Sigmoid colon (tissue), 7 donors: ENCODE results near the gene NRSN2. TPM values are rescaled to one million over a fixed set of nuclear protein-coding genes. Genes with fewer than 3 reads are reported as not detected.
"Not testable (repeated sequence)": the region's sequence is repeated elsewhere in the genome, so short reads cannot be mapped to it uniquely, and the experiment has no call there.

Experiments
- DNase-seq: peaks from one replicate; pipeline ENCODE4 v3.0.0-alpha.2; 2019
- H3K27ac ChIP-seq, 4 donors: fragments of 200-600 bp; sonication (generic); one replicate each; pipeline ENCODE4 v1.5.1; 2016 to 2019; ENCODE audit warnings: mild to moderate bottlenecking in 1 of 4
- H3K27me3 ChIP-seq, 3 donors: fragments of 200-600 bp; sonication (generic); one replicate each; pipeline ENCODE4 v1.5.1; 2019; ENCODE audit warnings: mild to moderate bottlenecking in 1 of 3
- H3K36me3 ChIP-seq, 4 donors: fragments of 200-600 bp; sonication (generic); one replicate each; pipeline ENCODE4 v1.5.1; 2016 to 2019
- H3K4me1 ChIP-seq, 4 donors: fragments of 200-600 bp; sonication (generic); one replicate each; pipeline ENCODE4 v1.5.1; 2017 to 2019
- H3K4me3 ChIP-seq, 4 donors: fragments of 200-600 bp; sonication (generic); one replicate each; pipeline ENCODE4 v1.5.1; 2017 to 2019; ENCODE audit warnings: mild to moderate bottlenecking in 2 of 4, moderate library complexity in 1 of 4
- H3K9me3 ChIP-seq, 4 donors: fragments of 200-600 bp in 3 of 4; sonication (generic) in 3 of 4; one replicate each; pipeline versions ENCODE4 v1.5.1 to v1.6.1; 2013 to 2019
- EP300 ChIP-seq, 4 donors: sonication (generic); formaldehyde crosslinking; IDR thresholded peaks; one replicate each; pipeline ENCODE4 v1.6.1; 2017; ENCODE audit warnings: antibody characterized with exemption in 4 of 4
- POLR2A ChIP-seq, 2 donors: fragments of 450-650 bp; IDR thresholded peaks; one replicate each; pipeline ENCODE4 v1.6.1; 2016; ENCODE audit warnings: antibody characterized with exemption in 2 of 2, mild to moderate bottlenecking in 2 of 2, moderate library complexity in 2 of 2
- POLR2AphosphoS5 ChIP-seq, 4 donors: sonication (generic); formaldehyde crosslinking; IDR thresholded peaks; one replicate each; pipeline ENCODE4 v1.6.1; 2017; ENCODE audit warnings: antibody characterized with exemption in 4 of 4
- WGBS, 2 donors: extraction: QIAGEN DNeasy Blood & Tissue Kit; methylation state at CpG; one replicate each; pipeline ENCODE4 v1.1.7; 2013; 5-methylcytosine and 5-hydroxymethylcytosine counted together
- intact Hi-C: fragments of 100-400 bp; cut with DNase I; formaldehyde crosslinking; loops from one replicate; pipeline ENCODE4 v1.15.1; 2023
- polyA plus RNA-seq, 3 donors: library from polyadenylated mRNA; stranded (reverse); fragments of 200-250 nt; gene quantifications; one replicate each; pipeline ENCODE4 v1.2.3, GENCODE V29; 2013
- total RNA-seq, 4 donors: library from RNA; depleted of rRNA; stranded (reverse); fragments of >200 nt; gene quantifications; one replicate each; pipeline ENCODE4 v1.1.0, GENCODE V29; 2016
- TF ChIP-seq, protein P1 (sequence below), 4 experiments: fragments of 450-650 bp in 3 of 4; fragments of 200-600 bp in 1 of 4; IDR thresholded peaks; one replicate each; pipeline ENCODE4 v1.5.1; 2016 to 2019; ENCODE audit warnings: antibody characterized with exemption in 4 of 4, mild to moderate bottlenecking in 3 of 4, moderate library complexity in 2 of 4
- donor health status: healthy with polysubstance abuse.
- donor health status: Bipolar disorder and iron deficiency.
- donor health status: healthy.

Gene NRSN2
- total and polyA plus RNA-seq, 7 donors, result 2.3 to 34.3 (median 23.2) TPM

DNA sequence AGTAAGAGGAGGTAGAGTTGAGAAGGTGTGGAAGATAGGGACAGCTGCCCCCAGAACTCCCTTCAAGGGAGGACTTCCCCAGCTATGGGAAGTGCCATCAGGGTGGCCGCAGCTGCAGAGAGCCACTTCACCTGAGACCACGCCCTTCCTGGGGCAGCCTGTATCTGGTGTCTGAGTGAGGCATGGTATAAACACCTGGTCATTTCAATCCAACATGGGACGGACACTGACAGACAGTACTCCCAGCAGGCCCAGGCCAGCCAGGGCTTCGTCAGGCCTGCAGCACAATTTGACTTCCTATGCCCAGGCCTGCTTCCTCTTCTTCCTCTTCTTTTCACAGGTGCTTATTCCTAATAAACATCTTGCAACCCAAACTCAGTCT, 17.1 kb upstream of the NRSN2 start:
- no peak for DNase-seq
- H3K27me3 ChIP-seq, result no peaks in the 10 kb centered on the region
- peaks cover 0 to 45% (median 37%) of the 10 kb centered on the region in 4 donors for H3K4me1 ChIP-seq
- peak overlapping the region in 3 of 4 donors; percentile 29 to 96 (median 90) for H3K27ac ChIP-seq
- no peak overlapping the region for H3K4me3 ChIP-seq
- intact Hi-C loops, result loop anchor here (2.0 kb wide), 1 partner anchor 63 kb away; no protein-coding TSS in a partner anchor
- TF ChIP-seq POLR2AphosphoS5 (IDR thresholded peaks at IDR 0.05) (no peak), EP300 (IDR thresholded peaks at IDR 0.05) (no peak), POLR2A (IDR thresholded peaks at IDR 0.05) (no peak)
- TF ChIP-seq, protein P1, sequence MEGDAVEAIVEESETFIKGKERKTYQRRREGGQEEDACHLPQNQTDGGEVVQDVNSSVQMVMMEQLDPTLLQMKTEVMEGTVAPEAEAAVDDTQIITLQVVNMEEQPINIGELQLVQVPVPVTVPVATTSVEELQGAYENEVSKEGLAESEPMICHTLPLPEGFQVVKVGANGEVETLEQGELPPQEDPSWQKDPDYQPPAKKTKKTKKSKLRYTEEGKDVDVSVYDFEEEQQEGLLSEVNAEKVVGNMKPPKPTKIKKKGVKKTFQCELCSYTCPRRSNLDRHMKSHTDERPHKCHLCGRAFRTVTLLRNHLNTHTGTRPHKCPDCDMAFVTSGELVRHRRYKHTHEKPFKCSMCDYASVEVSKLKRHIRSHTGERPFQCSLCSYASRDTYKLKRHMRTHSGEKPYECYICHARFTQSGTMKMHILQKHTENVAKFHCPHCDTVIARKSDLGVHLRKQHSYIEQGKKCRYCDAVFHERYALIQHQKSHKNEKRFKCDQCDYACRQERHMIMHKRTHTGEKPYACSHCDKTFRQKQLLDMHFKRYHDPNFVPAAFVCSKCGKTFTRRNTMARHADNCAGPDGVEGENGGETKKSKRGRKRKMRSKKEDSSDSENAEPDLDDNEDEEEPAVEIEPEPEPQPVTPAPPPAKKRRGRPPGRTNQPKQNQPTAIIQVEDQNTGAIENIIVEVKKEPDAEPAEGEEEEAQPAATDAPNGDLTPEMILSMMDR (IDR thresholded peaks at IDR 0.05), result no peak
- H3K9me3 ChIP-seq, result no peaks in the 10 kb centered on the region
- H3K36me3 ChIP-seq, result peaks cover 0 to 9% (median 0%) of the 10 kb centered on the region in 4 donors
- WGBS, 2 donors, result 41 to 71% methylated on average over 4 of the region's 4 CpGs

DNA sequence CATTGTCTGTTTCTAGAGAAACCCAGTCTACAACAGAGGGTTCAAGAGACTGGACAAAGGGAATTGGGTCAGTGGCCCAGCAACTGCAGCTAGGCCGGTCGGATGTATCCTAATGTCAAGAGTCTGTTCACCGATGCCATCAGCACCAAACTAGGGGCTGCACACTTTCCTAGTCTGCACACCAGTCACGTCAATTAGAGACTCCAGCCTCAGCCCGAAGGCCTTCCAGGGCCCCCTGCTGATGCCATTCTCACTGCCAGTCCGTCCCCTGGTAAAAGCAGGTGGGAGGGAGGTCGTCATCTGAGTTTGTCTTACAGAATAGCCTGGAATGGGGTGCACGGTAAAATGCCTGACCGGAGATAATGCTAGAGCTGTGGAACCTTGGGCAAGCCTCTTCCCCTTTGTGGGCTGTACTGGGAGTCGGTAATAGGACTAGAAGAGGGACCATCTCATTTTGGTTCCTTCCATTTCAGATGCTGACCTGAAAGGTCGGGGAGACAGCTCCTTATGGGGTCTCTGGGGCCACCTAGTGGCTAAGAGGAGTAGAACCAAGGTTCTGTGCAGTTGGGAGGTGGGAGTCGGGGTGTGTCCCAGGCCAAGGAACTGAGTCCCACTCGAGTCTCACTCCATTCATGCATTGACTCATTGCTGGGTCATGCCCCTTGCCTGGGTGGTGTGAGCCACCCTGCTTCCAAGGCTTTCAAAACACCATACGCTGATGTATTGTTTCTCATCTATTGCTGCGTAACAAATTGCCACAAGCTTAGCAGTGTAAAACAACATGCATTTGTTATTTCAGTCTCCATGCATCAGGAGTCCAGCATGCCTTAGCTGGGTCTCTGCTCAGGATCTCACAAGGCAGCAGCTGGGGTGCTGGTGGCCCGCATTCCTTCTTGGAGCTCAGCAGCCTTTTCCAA, 16.4 kb upstream of the NRSN2 start:
- WGBS, 2 donors, result 54 to 59% methylated on average over 16 of the region's 16 CpGs
- Histone ChIP-seq H3K27me3 (no peaks in the 10 kb centered on the region), H3K4me1 (peaks cover 0 to 43% (median 37%) of the 10 kb centered on the region in 4 donors), H3K9me3 (no peaks in the 10 kb centered on the region), H3K27ac (peak overlapping the region; percentile 29 to 96 (median 60)), H3K4me3 (no peak overlapping the region), H3K36me3 (peaks cover 0 to 9% (median 0%) of the 10 kb centered on the region in 4 donors)
- intact Hi-C loops, result loop anchor here (2.0 kb wide), 1 partner anchor 64 kb away; no protein-coding TSS in a partner anchor
- DNase-seq, result peak; percentile 78
- no peak for TF ChIP-seq EP300 (IDR thresholded peaks at IDR 0.05)
- TF ChIP-seq, protein P1 (IDR thresholded peaks at IDR 0.05), result peak; percentile 70 to 79 (median 76)

DNA sequence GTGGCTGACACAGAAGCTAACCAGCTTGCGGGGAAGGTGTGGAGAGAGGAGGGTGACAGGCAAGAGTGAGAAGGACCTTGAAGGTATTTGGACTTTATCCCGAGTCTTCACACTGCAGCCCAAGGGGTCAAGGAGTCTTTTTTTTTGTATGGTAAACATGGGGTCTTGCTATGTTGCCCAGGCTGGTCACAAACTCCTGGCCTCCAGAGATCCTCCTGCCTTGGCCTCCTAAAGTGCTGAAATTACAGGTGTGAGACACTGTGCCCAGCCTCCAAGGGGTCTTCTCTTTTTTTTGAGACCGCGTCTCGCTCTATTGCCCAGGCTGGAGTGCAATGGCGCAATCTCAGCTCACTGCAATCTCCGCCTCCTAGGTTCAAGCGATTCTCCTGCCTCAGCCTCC, 12.3 kb upstream of the NRSN2 start:
- H3K4me3 ChIP-seq, result no peak overlapping the region
- WGBS, 2 donors, result 95 to 96% methylated on average over 8 of the region's 8 CpGs
- H3K4me1 ChIP-seq, result peaks cover 0 to 14% (median 13%) of the 10 kb centered on the region in 4 donors
- DNase-seq, result no peak
- H3K36me3 ChIP-seq, result peaks cover 0 to 9% (median 0%) of the 10 kb centered on the region in 4 donors
- no peaks in the 10 kb centered on the region for H3K9me3 ChIP-seq
- H3K27me3 ChIP-seq, result no peaks in the 10 kb centered on the region
- no peak for TF ChIP-seq POLR2A (IDR thresholded peaks at IDR 0.05)
- TF ChIP-seq POLR2AphosphoS5 (IDR thresholded peaks at IDR 0.05), result no peak
- TF ChIP-seq EP300 (IDR thresholded peaks at IDR 0.05), result no peak
- TF ChIP-seq, protein P1 (IDR thresholded peaks at IDR 0.05), result no peak
- intact Hi-C loops, result no loop called here
- H3K27ac ChIP-seq, result no peak overlapping the region

DNA sequence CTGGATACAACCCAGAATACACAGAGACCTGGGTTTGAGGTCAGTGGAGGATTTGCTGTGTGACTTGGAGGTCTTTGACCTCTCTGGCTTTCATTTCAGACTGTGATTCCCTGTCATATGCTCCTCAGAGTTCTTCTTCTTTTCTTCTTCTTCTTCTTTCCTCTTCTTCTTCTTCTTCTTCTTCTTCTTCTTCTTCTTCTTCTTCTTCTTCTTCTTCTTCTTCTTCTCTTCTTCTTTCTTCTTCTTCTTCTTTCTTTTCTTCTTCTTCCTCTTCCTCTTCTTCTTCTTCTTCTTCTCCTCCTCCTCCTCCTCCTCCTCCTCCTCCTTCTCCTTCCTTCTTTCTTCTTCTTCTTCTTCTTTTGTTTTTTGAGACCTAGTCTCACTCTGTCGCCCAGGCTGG, 10.9 kb upstream of the NRSN2 start:
- 87 to 98% methylated on average over 1 of the region's 1 CpG for WGBS, 2 donors

DNA sequence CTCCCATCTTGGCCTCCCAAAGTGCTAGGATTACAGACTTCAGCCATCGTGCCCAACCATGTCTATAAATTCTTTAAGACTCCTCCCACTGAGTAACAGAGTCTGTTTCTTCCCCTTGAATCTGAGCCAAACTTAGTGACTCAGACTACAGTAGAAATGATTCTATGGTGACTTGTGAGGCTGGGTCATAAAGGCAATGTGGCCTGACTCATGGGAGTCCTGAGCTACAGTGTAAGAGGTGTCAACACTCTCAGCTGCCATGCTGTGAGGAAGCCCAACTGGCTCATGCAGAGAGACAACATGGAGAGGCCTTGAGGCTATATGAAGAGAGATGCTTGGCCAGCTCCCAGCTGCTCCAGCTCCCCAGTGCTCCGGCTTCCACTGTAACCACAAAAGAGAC, 5.2 kb upstream of the NRSN2 start:
- no peak for TF ChIP-seq POLR2AphosphoS5 (IDR thresholded peaks at IDR 0.05)
- TF ChIP-seq, protein P1 (IDR thresholded peaks at IDR 0.05), result no peak
- TF ChIP-seq EP300 (IDR thresholded peaks at IDR 0.05), result no peak
- no peak for TF ChIP-seq POLR2A (IDR thresholded peaks at IDR 0.05)
- intact Hi-C loops, result no loop called here
- WGBS, 2 donors, result 56 to 73% methylated on average over 2 of the region's 2 CpGs
- peaks cover 0 to 17% (median 9%) of the 10 kb centered on the region in 4 donors for H3K4me1 ChIP-seq
- no peaks in the 10 kb centered on the region for H3K27me3 ChIP-seq
- no peak overlapping the region for H3K27ac ChIP-seq
- H3K4me3 ChIP-seq, result no peak overlapping the region
- peaks cover 0 to 16% (median 2%) of the 10 kb centered on the region in 4 donors for H3K36me3 ChIP-seq
- DNase-seq, result no peak
- peaks cover 0 to 4% (median 0%) of the 10 kb centered on the region in 4 donors for H3K9me3 ChIP-seq

More for the DNA sequence above, 10.9 kb upstream of the NRSN2 start:
- H3K27me3 ChIP-seq, H3K4me1 ChIP-seq, H3K27ac ChIP-seq, intact Hi-C loops, H3K9me3 ChIP-seq, H3K36me3 ChIP-seq, DNase-seq, H3K4me3 ChIP-seq: not testable (repeated sequence)
